ENCODE measurements around the gene TREML1. TPM values are rescaled to one million over a fixed set of nuclear protein-coding genes. Genes with fewer than 3 reads are reported as not detected.

TREML1 gene, protein sequence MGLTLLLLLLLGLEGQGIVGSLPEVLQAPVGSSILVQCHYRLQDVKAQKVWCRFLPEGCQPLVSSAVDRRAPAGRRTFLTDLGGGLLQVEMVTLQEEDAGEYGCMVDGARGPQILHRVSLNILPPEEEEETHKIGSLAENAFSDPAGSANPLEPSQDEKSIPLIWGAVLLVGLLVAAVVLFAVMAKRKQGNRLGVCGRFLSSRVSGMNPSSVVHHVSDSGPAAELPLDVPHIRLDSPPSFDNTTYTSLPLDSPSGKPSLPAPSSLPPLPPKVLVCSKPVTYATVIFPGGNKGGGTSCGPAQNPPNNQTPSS
- not detected in 2 replicates for total RNA-seq

DNA sequence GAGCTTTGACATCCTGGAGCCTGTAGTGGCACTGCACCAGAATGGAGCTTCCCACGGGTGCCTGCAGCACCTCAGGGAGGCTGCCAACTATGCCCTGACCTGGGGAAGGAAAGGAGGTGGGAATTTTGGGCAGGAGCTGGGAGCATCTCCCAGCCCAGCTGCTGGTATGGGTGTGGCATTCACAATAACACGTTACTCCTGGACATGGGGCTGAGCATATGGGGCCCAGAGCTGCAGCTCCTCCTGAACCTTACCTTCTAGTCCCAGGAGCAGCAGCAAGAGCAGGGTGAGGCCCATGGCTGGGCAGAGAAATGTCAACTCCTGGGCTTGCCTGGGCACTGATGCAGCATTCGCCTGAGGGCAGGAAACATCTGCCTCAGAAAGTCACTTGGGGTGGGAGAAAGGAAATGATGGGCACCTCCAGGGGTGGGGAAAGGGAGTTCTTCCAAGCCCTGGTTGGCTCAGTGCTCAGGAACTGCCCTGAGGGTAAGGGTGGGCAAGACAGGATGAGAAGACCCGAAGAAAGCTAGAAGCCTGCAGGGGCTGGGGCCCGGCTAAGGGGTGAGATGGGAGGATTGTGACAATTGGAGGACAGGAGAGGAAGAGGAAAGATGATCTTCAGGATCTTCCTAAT is at the start of gene TREML1:
TREML1 (minus strand) TSS at position 356 of the 634 bp plus-strand sequence; CDS start at position 297, 59 bp downstream.

DNA sequence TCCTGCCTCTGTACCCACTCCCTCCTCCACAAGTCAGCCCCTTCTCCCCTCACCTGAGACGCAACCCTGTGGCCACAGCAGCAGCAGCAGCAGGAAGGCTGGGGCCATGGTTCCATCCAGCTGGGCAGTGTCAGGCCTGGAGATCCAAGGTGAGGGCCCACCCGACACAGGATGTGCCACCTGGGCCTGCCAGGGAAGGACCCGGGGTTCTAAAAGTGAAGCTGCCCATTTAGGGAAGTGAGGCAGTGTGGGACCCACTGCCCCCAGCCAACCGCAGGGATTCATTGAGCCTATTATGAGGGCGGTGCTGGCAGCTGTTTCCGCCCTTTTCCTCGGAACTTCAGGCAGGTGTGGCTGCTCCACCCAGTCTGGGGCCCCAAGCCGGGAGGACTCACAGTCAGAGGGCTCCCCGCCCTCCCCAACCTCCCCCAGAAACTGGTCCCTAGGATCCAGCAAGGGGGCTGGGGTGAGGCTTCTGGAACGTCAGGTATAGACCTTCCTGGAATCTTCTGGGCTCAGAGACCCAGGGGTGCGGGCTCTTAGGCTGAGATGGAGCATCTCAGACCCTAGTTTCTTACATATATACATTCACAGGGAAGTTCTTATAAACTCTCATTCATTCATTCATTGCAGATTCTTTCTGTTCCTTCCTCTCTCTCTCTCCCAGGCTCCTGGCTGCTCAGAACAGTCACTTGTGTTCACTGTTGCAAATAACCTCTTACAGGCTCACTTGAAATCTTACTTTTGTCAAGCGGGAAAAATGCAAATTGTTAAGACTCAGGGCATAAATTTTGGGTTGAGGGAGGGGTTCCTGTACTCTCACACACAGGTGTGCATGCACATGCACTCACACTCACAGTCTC is 47.0 kb upstream of the TREML1 start, which contains the start of gene TREML2:
TREML2 (minus strand) TSS at position 249 of the 863 bp plus-strand sequence; CDS start at position 108, 141 bp downstream.

DNA sequence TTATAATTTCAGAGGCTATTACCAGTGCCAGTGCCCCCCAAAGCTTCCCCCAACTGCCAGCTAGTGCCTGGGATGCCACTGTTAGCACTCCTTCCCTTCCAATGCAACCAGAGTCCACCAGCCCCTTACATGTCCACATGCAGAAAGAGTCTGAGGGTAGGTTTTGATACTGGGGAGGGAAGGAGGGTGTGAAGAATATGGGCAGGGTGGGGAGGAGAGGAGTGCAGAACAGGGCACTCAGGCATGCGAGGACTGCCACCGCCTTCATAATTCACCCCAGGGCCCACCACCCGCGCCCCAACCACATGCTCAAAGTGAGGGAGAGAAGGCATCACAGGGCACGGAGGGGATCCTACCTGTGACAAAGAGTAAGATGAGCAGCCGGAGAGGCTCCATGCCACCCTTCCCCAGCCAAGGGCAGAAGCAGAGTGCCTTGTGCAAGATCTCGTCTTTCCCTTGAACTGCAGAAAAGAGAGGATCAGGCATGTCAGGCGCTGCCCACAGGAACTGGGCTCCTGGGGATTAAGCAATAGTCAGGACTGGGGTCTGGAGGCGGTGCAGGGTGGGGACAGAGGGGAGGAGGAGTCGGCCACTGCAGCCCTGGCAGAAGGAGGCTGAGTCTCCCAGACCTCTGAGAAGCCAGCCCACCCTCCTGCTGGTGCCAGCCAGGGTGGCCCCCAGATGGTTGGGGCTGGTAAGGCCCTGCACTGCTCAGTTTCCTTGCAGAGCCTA is 8.7 kb upstream of the TREML1 start, which contains the start of gene TREM2:
TREM2 (minus strand) TSS at position 430 of the 732 bp plus-strand sequence; CDS start at position 396, 34 bp downstream.

Other genes starting within 250 kb of the TREML1 start
- 0.12 and 0.22 TPM in 2 replicates for gene UNC5CL, start 115.1 kb downstream of the TREML1 start, total RNA-seq
- gene TSPO2, start 111.9 kb downstream of the TREML1 start, total RNA-seq: not detected in 2 replicates
- gene APOBEC2, start 101.1 kb downstream of the TREML1 start, total RNA-seq: not detected in 2 replicates
- 9.6 and 14.1 TPM in 2 replicates for gene OARD1, start 82.0 kb downstream of the TREML1 start, total RNA-seq
- gene NFYA, start 81.4 kb downstream of the TREML1 start, total RNA-seq: 16.7 and 20.6 TPM in 2 replicates
- gene TREM2, start 8.8 kb upstream of the TREML1 start, total RNA-seq: not detected in 2 replicates
- not detected in 2 replicates for gene TREML2, start 46.8 kb upstream of the TREML1 start, total RNA-seq
- not detected in 2 replicates for gene TREML4, start 74.0 kb upstream of the TREML1 start, total RNA-seq
- 0.66 and 1.00 TPM in 2 replicates for gene TREM1, start 132.3 kb upstream of the TREML1 start, total RNA-seq
- not detected in 2 replicates for gene NCR2, start 181.3 kb upstream of the TREML1 start, total RNA-seq